IMR-90 (cell line): Measurements from ENCODE around the gene PPP3CA. TPM values are rescaled to one million over a fixed set of nuclear protein-coding genes. Genes with fewer than 3 reads are reported as not detected.

Experiments
- ATAC-seq: fragments of 200-7000 bp; cut with Tn5 transposase; 2 replicates; pipeline ENCODE4 v1.9.1; 2020; ENCODE audit warnings: low read depth, mild to moderate bottlenecking, moderate library complexity
- BruUV-seq: library from RNA; stranded (reverse); fragments of 400-500 nt; replicated peaks from 2 replicates; lab custom pipeline; 2021; lab: Mats Ljungman, UMichigan
- CTCF ChIA-PET: fragments of 300-600 bp; formaldehyde crosslinking; extraction: SDS; loops from one replicate; lab custom pipeline; 2021; ENCODE audit warnings: antibody characterized with exemption; lab: Yijun Ruan, JAX
- POLR2A ChIA-PET: fragments of 300-600 bp; sonication (Branson Sonifier 250); formaldehyde crosslinking; loops from one replicate; lab custom pipeline; 2022; ENCODE audit warnings: antibody characterized with exemption; ENCODE audit not compliant: unreplicated experiment; lab: Charles Lee
- DNase-seq: peaks from one replicate; pipeline ENCODE4 v3.0.0; 2013
- H2AFZ ChIP-seq: replicated peaks from 2 replicates; pipeline ENCODE3; 2013; ENCODE audit warnings: low read length, mild to moderate bottlenecking; ENCODE audit not compliant: poor library complexity
- H2AK5ac ChIP-seq: 2 replicates; pipeline ENCODE4 v1.6.1; 2013; ENCODE audit warnings: low read depth, low read length, inconsistent platforms
- H2AK9ac ChIP-seq: replicated peaks from 2 replicates; pipeline ENCODE3; 2013; ENCODE audit warnings: mild to moderate bottlenecking, low read depth, low read length, moderate library complexity; ENCODE audit not compliant: poor library complexity
- H2BK120ac ChIP-seq: 2 replicates; pipeline ENCODE4 v1.6.1; 2013; ENCODE audit warnings: low read depth, low read length, inconsistent platforms
- H2BK15ac ChIP-seq: 3 replicates; pipeline ENCODE4 v1.6.1; 2013; ENCODE audit warnings: low read depth, low read length, inconsistent platforms
- H2BK20ac ChIP-seq: 2 replicates; pipeline ENCODE4 v1.6.1; 2013; ENCODE audit warnings: low read depth, mild to moderate bottlenecking, inconsistent platforms, low read length, moderate library complexity
- H2BK5ac ChIP-seq: 2 replicates; pipeline ENCODE4 v1.6.1; 2013; ENCODE audit warnings: mild to moderate bottlenecking, low read depth, low read length, inconsistent platforms; ENCODE audit not compliant: poor library complexity, severe bottlenecking
- H3K14ac ChIP-seq: replicated peaks from 2 replicates; pipeline ENCODE4 v1.6.1; 2013; ENCODE audit warnings: low read depth, low read length, inconsistent platforms
- H3K18ac ChIP-seq: 2 replicates; pipeline ENCODE4 v1.6.1; 2013; ENCODE audit warnings: low read depth, low read length, control low read depth
- H3K23ac ChIP-seq: 2 replicates; pipeline ENCODE4 v1.6.1; 2013; ENCODE audit warnings: low read depth, low read length, inconsistent platforms
- H3K27ac ChIP-seq: 2 replicates; pipeline ENCODE4 v1.5.1; 2013; ENCODE audit warnings: mild to moderate bottlenecking, control low read depth, low read length; ENCODE audit not compliant: insufficient read depth
- H3K27me3 ChIP-seq: 2 replicates; pipeline ENCODE4 v1.6.1; 2013; ENCODE audit warnings: low read length; ENCODE audit not compliant: control insufficient read depth, insufficient read depth
- H3K36me3 ChIP-seq: 2 replicates; pipeline ENCODE4 v1.6.1; 2013; ENCODE audit warnings: low read length, mixed read lengths; ENCODE audit not compliant: control insufficient read depth, insufficient read depth
- H3K4ac ChIP-seq: 2 replicates; pipeline ENCODE4 v1.6.1; 2013; ENCODE audit warnings: low read depth, low read length, inconsistent platforms
- H3K4me1 ChIP-seq: 2 replicates; pipeline ENCODE4 v1.6.1; 2013; ENCODE audit warnings: low read length, mixed read lengths; ENCODE audit not compliant: control insufficient read depth, insufficient read depth
- H3K4me2 ChIP-seq: 2 replicates; pipeline ENCODE4 v1.6.1; 2013; ENCODE audit warnings: low read depth, mild to moderate bottlenecking, control low read depth, low read length, moderate library complexity
- H3K4me3 ChIP-seq: 2 replicates; pipeline ENCODE4 v1.5.1; 2013; ENCODE audit warnings: low read depth, mild to moderate bottlenecking, control low read depth, low read length, moderate library complexity; ENCODE audit not compliant: insufficient read depth
- H3K56ac ChIP-seq: 2 replicates; pipeline ENCODE4 v1.6.1; 2013; ENCODE audit warnings: low read length, inconsistent platforms; ENCODE audit not compliant: insufficient read depth; ENCODE audit errors: extremely low read depth
- H3K79me1 ChIP-seq, 2 experiments: 2 replicates each; pipeline ENCODE4 v1.6.1; 2013; ENCODE audit warnings: low read length in 2 of 2, inconsistent platforms in 1 of 2, low read depth in 1 of 2
- H3K9ac ChIP-seq: 2 replicates; pipeline ENCODE4 v1.6.1; 2013; ENCODE audit warnings: low read depth, low read length, control low read depth
- H3K9me1 ChIP-seq: 2 replicates; pipeline ENCODE4 v1.6.1; 2013; ENCODE audit warnings: low read length, inconsistent platforms; ENCODE audit not compliant: insufficient read depth
- H3K9me3 ChIP-seq: 2 replicates; pipeline ENCODE4 v1.6.1; 2013; ENCODE audit warnings: low read length; ENCODE audit not compliant: control insufficient read depth, insufficient read depth
- H4K20me1 ChIP-seq: 2 replicates; pipeline ENCODE4 v1.6.1; 2013; ENCODE audit warnings: low read length, inconsistent platforms; ENCODE audit not compliant: insufficient read depth
- H4K5ac ChIP-seq: 2 replicates; pipeline ENCODE4 v1.6.1; 2013; ENCODE audit warnings: mild to moderate bottlenecking, low read depth, low read length, control low read depth
- H4K8ac ChIP-seq, 2 experiments: 2 replicates each; pipeline ENCODE4 v1.6.1; 2013; ENCODE audit warnings: low read depth in 2 of 2, low read length in 2 of 2, control low read depth in 1 of 2, inconsistent platforms in 1 of 2
- H4K91ac ChIP-seq: 2 replicates; pipeline ENCODE4 v1.6.1; 2013; ENCODE audit warnings: low read depth, low read length, inconsistent platforms; ENCODE audit not compliant: insufficient read depth
- BHLHE40 ChIP-seq: fragments of 150-350 bp; IDR thresholded peaks from 2 replicates; pipeline ENCODE4 v1.6.1; 2016; ENCODE audit warnings: mild to moderate bottlenecking, low read depth, low read length
- CEBPB ChIP-seq: IDR thresholded peaks from 2 replicates; pipeline ENCODE4 v1.6.1; 2012; ENCODE audit warnings: low read depth, low read length, improper control_type of control experiment
- FOS ChIP-seq: fragments of 150-350 bp; IDR thresholded peaks from 2 replicates; pipeline ENCODE4 v1.6.1; 2016; ENCODE audit warnings: low read depth, low read length
- NFE2L2 ChIP-seq: fragments of 150-350 bp; IDR thresholded peaks from 2 replicates; pipeline ENCODE4 v1.6.1; 2016; ENCODE audit warnings: low read depth, mild to moderate bottlenecking, low read length
- USF2 ChIP-seq: fragments of 150-350 bp; IDR thresholded peaks from 2 replicates; pipeline ENCODE4 v1.6.1; 2017; ENCODE audit warnings: mild to moderate bottlenecking, antibody characterized with exemption, low read length, low read depth
- WGBS, 2 experiments: methylation state at CpG; one replicate each; pipeline versions ENCODE4 v1.1.5 to v1.1.7; 2013; ENCODE audit warnings: missing lambda C conversion rate in 2 of 2; ENCODE audit not compliant: insufficient read length in 1 of 2; ENCODE audit errors: extremely low coverage in 2 of 2; 5-methylcytosine and 5-hydroxymethylcytosine counted together
- dilution Hi-C: fragments of 300-500 bp; cut with HindIII; formaldehyde crosslinking; loops from one replicate; pipeline ENCODE4 v1.14.3; 2018; ENCODE audit warnings: low sequenced_read_pairs; ENCODE audit not compliant: unreplicated experiment
- in situ Hi-C: fragments of 300-500 bp; cut with MboI; formaldehyde crosslinking; loops from 3 replicates; pipeline ENCODE4 v1.14.3; 2019; ENCODE audit warnings: low sequenced_read_pairs, inconsistent platforms, mixed read lengths
- intact Hi-C: fragments of 100-400 bp; cut with micrococcal nuclease; formaldehyde crosslinking; loops from 2 replicates; pipeline ENCODE4 v1.10.0; 2022
- polyA plus RNA-seq, 3 experiments: library from polyadenylated mRNA; depleted of rRNA; stranded (reverse); fragments of >200 nt; gene quantifications; 2 replicates each; pipeline ENCODE4 v1.2.3, GENCODE V29; 2012; ENCODE audit warnings: low replicate concordance in 1 of 3
- total RNA-seq: library from RNA; depleted of rRNA; stranded (reverse); fragments of >200 nt; gene quantifications from 2 replicates; pipeline ENCODE4 v1.2.3, GENCODE V29; 2012

Gene PPP3CA
- total and polyA plus RNA-seq, 2 of the 4 experiments (the other 2 are of a cell fraction) = 14.5 to 48.6 TPM

GRCh38 chr4:101294597-101294996 is 52.7 kb downstream of the PPP3CA start:
- Histone ChIP-seq H4K5ac (no peak overlapping the region), H2BK5ac (no peak overlapping the region), H2AK5ac (no peak overlapping the region), H3K4me3 (no peak overlapping the region), H3K14ac (no peak overlapping the region), H2BK120ac (no peak overlapping the region), H3K9me1 (peaks cover 8% of the 10 kb centered on the region), H2AK9ac (no peak overlapping the region), H3K4me2 (no peak overlapping the region), H3K4ac (no peak overlapping the region), H4K8ac (no peak overlapping the region), H3K27me3 (no peaks in the 10 kb centered on the region), H2AFZ (no peak overlapping the region), H2BK20ac (no peak overlapping the region), H2BK15ac (no peak overlapping the region), H3K27ac (no peak overlapping the region), H3K79me1 (peaks cover 43 to 52% of the 10 kb centered on the region in 2 experiments), H3K23ac (no peak overlapping the region), H3K56ac (no peak overlapping the region), H3K9me3 (no peaks in the 10 kb centered on the region), H3K4me1 (0 out of 2 replicates have a peak, but pooled peaks cover 3% of the 10 kb centered on the region), H4K20me1 (peaks cover 30% of the 10 kb centered on the region), H3K18ac (no peak overlapping the region), H4K91ac (no peak overlapping the region), H3K36me3 (no peaks in the 10 kb centered on the region), H3K9ac (no peak overlapping the region)
- intact Hi-C loops (no loop called here), in situ Hi-C loops (no loop called here), dilution Hi-C loops (no loop called here)
- CTCF ChIA-PET = interaction anchor here (0.6 kb wide), 1 partner anchor 51 kb away, joined by 4 read pairs; no protein-coding TSS in a partner anchor
- no peak for ATAC-seq
- TF ChIP-seq CEBPB (peak; percentile 60; the same call in 1 of the 2 replicates), NFE2L2 (no peak), USF2 (no peak), FOS (no peak), BHLHE40 (no peak)
- POLR2A ChIA-PET = no interaction called here
- no CpG with 5 or more reads among the region's 3 CpGs for WGBS, 2 experiments
- no TSS peak for BruUV-seq
- DNase-seq = no peak
